Measurements from ENCODE around the gene PTCD2.
"Not testable (repeated sequence)": the region's sequence is repeated elsewhere in the genome, so short reads cannot be mapped to it uniquely, and the experiment has no call there.

The PTCD2 gene

GRCh38 chr5:72402381-72402890 is 82.3 kb downstream of the PTCD2 start:
- in situ Hi-C loops (cut with MboI; ENCODE audit: low pct_unique_long_range_greater_than_20kb, low sequenced_read_pairs) = no loop called here
- DNase-seq = no peak

GRCh38 chr5:72402959-72403628 is 82.9 kb downstream of the PTCD2 start:
- in situ Hi-C loops (cut with MboI; ENCODE audit: low pct_unique_long_range_greater_than_20kb, low sequenced_read_pairs) = no loop called here
- DNase-seq = no peak

- in situ Hi-C loops (cut with MboI; ENCODE audit: low pct_unique_long_range_greater_than_20kb, low sequenced_read_pairs); DNase-seq: not testable (repeated sequence)
Observed at GRCh38 chr5:72404771-72405170, 84.6 kb downstream of the PTCD2 start.

- DNase-seq = no peak
- in situ Hi-C loops (cut with MboI; ENCODE audit: low pct_unique_long_range_greater_than_20kb, low sequenced_read_pairs) = no loop called here
Observed at GRCh38 chr5:72407078-72407477, 86.9 kb downstream of the PTCD2 start.

GRCh38 chr5:72407541-72407940 is 87.4 kb downstream of the PTCD2 start:
- in situ Hi-C loops (cut with MboI; ENCODE audit: low pct_unique_long_range_greater_than_20kb, low sequenced_read_pairs) = no loop called here
- no peak for DNase-seq

DNA sequence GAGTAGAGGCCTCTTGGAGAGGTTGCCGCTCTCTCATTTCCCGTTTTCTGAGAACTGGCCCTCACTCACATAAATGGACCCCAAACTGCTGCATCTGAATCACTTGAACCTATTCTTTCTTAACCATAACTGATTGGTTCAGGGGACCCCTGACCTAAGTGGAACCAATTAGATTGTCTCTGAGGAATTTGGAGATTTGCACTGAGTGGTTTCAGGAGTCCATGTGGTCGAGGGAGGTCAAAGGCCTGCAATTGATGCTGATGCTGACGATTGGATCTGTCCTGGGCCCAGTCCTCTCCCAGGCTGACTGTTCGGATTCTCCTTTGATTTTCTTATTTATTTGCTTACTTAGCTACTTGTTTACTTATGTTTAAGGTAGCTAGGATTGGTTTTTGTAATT is 88.0 kb downstream of the PTCD2 start:
- no peak for DNase-seq
- in situ Hi-C loops (cut with MboI; ENCODE audit: low pct_unique_long_range_greater_than_20kb, low sequenced_read_pairs) = no loop called here

DNA sequence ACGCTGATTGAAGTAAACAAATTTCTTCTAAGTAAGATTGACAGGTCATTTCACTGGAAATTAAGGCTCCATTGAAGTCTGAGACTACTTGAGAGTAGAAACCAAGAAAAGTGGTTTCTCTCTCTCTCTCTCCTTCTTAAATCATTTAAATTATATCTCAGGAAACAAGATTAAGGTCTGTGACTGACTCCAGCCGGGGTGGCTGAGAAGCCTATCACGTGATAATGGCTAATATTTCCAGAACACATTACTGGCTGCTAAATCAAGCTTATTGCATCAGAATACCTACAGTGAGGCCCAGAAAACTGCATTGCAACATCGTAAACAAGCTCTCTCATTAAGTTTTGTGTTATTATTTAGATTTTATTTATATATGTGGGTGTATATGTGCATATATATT is 88.4 kb downstream of the PTCD2 start:
- in situ Hi-C loops (cut with MboI; ENCODE audit: low pct_unique_long_range_greater_than_20kb, low sequenced_read_pairs) = no loop called here
- no peak for DNase-seq

DNA sequence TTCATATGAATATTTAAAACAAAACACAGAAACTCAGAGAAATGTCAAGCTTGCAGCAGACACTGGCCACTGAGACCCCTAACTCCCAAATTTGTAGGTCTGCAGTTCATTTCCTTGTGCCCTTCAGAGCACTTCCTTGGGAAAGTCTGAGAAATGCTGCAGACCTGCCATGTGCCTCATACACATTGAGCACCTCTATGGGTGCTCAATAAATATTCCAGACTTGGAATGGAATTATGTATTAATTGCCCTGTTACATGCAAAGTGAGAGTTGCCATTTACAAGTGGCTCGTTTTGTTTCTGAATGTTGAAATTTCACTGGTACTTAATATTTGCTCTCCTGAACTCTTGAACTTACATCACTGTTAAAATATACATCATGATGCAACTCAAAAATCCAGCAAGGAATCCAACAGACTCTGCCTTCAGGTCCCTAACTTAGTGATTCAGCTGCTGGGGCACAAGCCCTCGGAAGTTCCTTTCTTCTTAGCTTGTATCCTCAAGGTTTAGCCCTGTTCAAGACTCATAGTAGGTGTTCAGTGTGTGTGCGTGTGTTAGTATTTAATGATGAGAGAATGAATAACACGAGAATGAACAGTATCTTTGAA is 90.6 kb downstream of the PTCD2 start:
- DNase-seq = no peak
- in situ Hi-C loops (cut with MboI; ENCODE audit: low pct_unique_long_range_greater_than_20kb, low sequenced_read_pairs) = no loop called here

GRCh38 chr5:72412283-72413055 is 92.3 kb downstream of the PTCD2 start:
- in situ Hi-C loops (cut with MboI; ENCODE audit: low pct_unique_long_range_greater_than_20kb, low sequenced_read_pairs) = no loop called here
- DNase-seq = no peak

GRCh38 chr5:72415616-72416325 is 95.6 kb downstream of the PTCD2 start:
- DNase-seq = no peak
- in situ Hi-C loops (cut with MboI; ENCODE audit: low pct_unique_long_range_greater_than_20kb, low sequenced_read_pairs) = no loop called here

DNA sequence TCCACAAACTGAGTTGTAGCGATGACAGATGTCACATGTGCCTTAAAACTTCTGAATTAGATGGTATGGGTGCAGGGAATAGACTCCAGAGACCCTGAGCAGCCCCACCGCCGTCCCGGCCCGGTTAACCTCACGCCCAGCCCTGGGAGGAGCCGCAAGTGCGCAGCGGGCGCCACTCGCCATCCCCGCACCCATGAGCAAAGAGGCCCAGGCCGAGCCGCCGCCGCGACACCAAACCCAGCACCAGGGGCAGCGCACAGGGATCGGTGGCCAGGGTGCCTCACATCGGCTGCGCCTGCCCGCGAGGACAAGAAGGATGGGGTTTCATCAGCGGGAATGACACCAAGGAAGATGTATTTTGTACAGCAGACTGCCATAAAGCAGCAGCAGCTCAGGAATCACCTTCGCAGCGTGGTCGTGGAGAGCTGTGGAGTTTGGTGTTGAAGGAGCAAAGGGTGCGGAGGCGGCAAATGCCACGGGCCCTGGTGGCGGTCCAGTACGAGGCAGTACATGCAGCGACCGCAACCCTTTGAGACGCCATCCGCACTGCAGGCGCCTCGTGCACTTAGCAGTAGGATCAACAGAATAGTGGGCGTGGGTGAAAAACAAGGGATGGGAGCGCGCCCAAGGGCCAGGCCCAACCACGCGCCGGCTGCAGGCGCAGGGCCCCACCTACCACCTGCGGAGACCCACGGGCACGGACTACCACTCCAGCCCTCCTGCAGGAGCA is 97.3 kb downstream of the PTCD2 start:
- no peak for DNase-seq
- in situ Hi-C loops (cut with MboI; ENCODE audit: low pct_unique_long_range_greater_than_20kb, low sequenced_read_pairs) = no loop called here
